A673 (cell line): ENCODE measurements around the gene SLC38A1. TPM values are rescaled to one million over a fixed set of nuclear protein-coding genes. Genes with fewer than 3 reads are reported as not detected.

ENCODE experiments used
- BruUV-seq: library from RNA; stranded (reverse); fragments of 400-500 nt; replicated peaks from 2 replicates; lab custom pipeline; 2021; lab: Mats Ljungman, UMichigan
- CTCF ChIA-PET: fragments of 300-600 bp; sonication (Branson Sonifier 250); formaldehyde crosslinking; loops from one replicate; lab custom pipeline; 2022; ENCODE audit warnings: antibody characterized with exemption; lab: Charles Lee
- POLR2A ChIA-PET: fragments of 300-600 bp; sonication (Branson Sonifier 250); formaldehyde crosslinking; loops from one replicate; lab custom pipeline; 2022; ENCODE audit warnings: antibody characterized with exemption; ENCODE audit not compliant: low non-redundant PET; lab: Charles Lee
- DNase-seq: peaks from one replicate; pipeline ENCODE4 v3.0.0-alpha.2; 2015; ENCODE audit warnings: low spot score
- H3K27ac ChIP-seq: fragments of 200-600 bp; sonication (generic); 2 replicates; pipeline ENCODE4 v1.5.1; 2016; ENCODE audit warnings: mixed run types, low read depth, mild to moderate bottlenecking, mixed read lengths, antibody characterized with exemption, low read length; ENCODE audit not compliant: poor library complexity, severe bottlenecking
- H3K27me3 ChIP-seq: fragments of 200-600 bp; sonication (generic); replicated peaks from 2 replicates; pipeline ENCODE4 v1.6.1; 2017; ENCODE audit warnings: mixed run types, low read depth, mild to moderate bottlenecking, mixed read lengths, antibody characterized with exemption, low read length; ENCODE audit not compliant: insufficient read depth, poor library complexity
- H3K36me3 ChIP-seq: fragments of 200-600 bp; sonication (generic); 2 replicates; pipeline ENCODE4 v1.6.1; 2016; ENCODE audit warnings: mixed run types, mild to moderate bottlenecking, mixed read lengths, antibody characterized with exemption, low read length; ENCODE audit not compliant: insufficient read depth, poor library complexity, severe bottlenecking
- H3K4me1 ChIP-seq: fragments of 200-600 bp; sonication (generic); 2 replicates; pipeline ENCODE4 v1.6.1; 2017; ENCODE audit warnings: mixed run types, mild to moderate bottlenecking, mixed read lengths, antibody characterized with exemption, low read length; ENCODE audit not compliant: insufficient read depth, poor library complexity, severe bottlenecking
- H3K4me3 ChIP-seq: fragments of 200-600 bp; sonication (generic); 2 replicates; pipeline ENCODE4 v1.5.1; 2016; ENCODE audit warnings: low read depth, mixed run types, mild to moderate bottlenecking, mixed read lengths, low read length; ENCODE audit not compliant: poor library complexity, severe bottlenecking
- H3K9me3 ChIP-seq: fragments of 200-600 bp; sonication (generic); 2 replicates; pipeline ENCODE4 v1.6.1; 2016; ENCODE audit warnings: mixed run types, low read depth, mild to moderate bottlenecking, mixed read lengths, antibody characterized with exemption, low read length; ENCODE audit not compliant: poor library complexity, severe bottlenecking
- EZH2 ChIP-seq: fragments of 200-600 bp; sonication (generic); IDR thresholded peaks from 2 replicates; pipeline ENCODE4 v1.6.1; 2017; ENCODE audit warnings: borderline replicate concordance, low read depth, mild to moderate bottlenecking, mixed read lengths, antibody characterized with exemption, low read length; ENCODE audit not compliant: poor library complexity, severe bottlenecking
- intact Hi-C: fragments of 100-400 bp; cut with micrococcal nuclease; formaldehyde crosslinking; loops from one replicate; pipeline ENCODE4 v1.10.0; 2022; ENCODE audit not compliant: unreplicated experiment
- total RNA-seq: library from RNA; stranded (reverse); gene quantifications from 2 replicates; pipeline ENCODE4 v1.2.3, GENCODE V29; 2021
- TF ChIP-seq, protein P1 (sequence below): fragments of 300-800, 200-600 bp; sonication (generic); conservative IDR thresholded peaks from 2 replicates; pipeline ENCODE4 v1.5.1; 2017; ENCODE audit warnings: low read depth, mild to moderate bottlenecking, antibody characterized with exemption, low read length, moderate library complexity, mixed read lengths

Gene SLC38A1
- total RNA-seq, 1 experiment from 2014 or later: 78.9 TPM

DNA sequence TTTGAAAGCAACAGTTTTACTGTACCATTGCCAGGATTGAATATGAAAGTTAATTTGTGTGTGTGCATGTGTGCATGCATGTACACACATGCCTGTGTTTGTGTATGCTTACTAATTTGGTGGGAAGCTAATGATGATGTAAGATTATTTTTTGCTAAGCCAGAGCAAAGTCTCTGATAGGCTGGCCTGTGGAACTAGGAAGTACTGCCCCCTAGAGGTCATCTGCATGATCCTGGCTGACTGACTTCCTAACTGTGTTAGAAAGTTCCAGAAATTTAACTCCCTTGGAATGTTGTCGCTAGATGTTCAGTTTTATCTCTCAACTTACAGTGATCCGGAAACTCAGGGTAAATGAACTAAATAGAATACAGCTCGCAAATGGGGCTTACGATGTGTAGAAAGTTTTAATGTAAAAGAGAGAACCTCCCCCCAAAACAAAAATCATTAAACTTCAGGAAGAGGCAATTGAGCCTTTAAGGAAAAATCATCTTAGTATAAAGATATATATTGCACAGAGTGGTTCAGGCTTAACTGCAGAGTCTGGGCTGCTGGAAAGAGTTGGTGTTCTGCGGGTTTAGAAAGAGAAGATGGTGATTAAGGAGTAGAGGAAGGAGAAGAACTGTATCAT, 34.3 kb upstream of the SLC38A1 start:
- H3K27me3 ChIP-seq: no peaks in the 10 kb centered on the region
- no peaks in the 10 kb centered on the region for H3K36me3 ChIP-seq
- TF ChIP-seq EZH2: no peak
- TF ChIP-seq, protein P1, sequence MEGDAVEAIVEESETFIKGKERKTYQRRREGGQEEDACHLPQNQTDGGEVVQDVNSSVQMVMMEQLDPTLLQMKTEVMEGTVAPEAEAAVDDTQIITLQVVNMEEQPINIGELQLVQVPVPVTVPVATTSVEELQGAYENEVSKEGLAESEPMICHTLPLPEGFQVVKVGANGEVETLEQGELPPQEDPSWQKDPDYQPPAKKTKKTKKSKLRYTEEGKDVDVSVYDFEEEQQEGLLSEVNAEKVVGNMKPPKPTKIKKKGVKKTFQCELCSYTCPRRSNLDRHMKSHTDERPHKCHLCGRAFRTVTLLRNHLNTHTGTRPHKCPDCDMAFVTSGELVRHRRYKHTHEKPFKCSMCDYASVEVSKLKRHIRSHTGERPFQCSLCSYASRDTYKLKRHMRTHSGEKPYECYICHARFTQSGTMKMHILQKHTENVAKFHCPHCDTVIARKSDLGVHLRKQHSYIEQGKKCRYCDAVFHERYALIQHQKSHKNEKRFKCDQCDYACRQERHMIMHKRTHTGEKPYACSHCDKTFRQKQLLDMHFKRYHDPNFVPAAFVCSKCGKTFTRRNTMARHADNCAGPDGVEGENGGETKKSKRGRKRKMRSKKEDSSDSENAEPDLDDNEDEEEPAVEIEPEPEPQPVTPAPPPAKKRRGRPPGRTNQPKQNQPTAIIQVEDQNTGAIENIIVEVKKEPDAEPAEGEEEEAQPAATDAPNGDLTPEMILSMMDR: peak; percentile 75
- H3K4me1 ChIP-seq: peaks cover 26% of the 10 kb centered on the region
- no peak overlapping the region for H3K27ac ChIP-seq
- intact Hi-C loops: no loop called here
- peaks cover 8% of the 10 kb centered on the region for H3K9me3 ChIP-seq
- CTCF ChIA-PET: no interaction called here
- POLR2A ChIA-PET: no interaction called here
- peak; percentile 57 for DNase-seq
- no peak overlapping the region for H3K4me3 ChIP-seq
- no TSS peak for BruUV-seq

DNA sequence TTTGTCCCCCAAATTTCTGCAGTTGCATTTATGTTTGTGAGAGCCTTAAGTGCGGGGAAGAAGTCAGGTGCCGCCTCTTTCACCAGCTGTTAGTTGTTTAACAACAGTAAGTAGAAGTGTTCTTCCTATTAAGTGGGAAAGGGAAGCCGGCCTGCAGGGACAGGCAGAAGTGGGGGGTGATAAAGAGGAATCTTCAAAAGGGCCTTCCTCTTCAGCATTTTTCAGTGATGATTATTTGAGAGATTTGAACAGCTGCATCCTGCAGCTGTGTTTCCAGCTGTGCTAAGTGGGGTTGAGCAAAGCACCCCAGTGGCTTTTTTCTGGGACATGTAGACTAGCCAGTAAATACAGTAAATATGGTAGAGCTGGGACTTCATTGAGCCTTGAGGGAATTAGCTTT, 32.1 kb upstream of the SLC38A1 start:
- DNase-seq: peak; percentile 93
- TF ChIP-seq, protein P1: no peak
- TF ChIP-seq EZH2: no peak
- ChIA-PET POLR2A (interaction anchor here (0.6 to 0.7 kb wide), 2 partner anchors 55 to 1710 kb away, joined by 3 to 10 read pairs; no protein-coding TSS in a partner anchor), CTCF (no interaction called here)
- BruUV-seq: no TSS peak
- Histone ChIP-seq H3K9me3 (peaks cover 5% of the 10 kb centered on the region), H3K27me3 (no peaks in the 10 kb centered on the region), H3K27ac (peak overlapping the region; percentile 44), H3K36me3 (no peaks in the 10 kb centered on the region), H3K4me1 (peaks cover 26% of the 10 kb centered on the region), H3K4me3 (no peak overlapping the region)
- intact Hi-C loops: no loop called here

DNA sequence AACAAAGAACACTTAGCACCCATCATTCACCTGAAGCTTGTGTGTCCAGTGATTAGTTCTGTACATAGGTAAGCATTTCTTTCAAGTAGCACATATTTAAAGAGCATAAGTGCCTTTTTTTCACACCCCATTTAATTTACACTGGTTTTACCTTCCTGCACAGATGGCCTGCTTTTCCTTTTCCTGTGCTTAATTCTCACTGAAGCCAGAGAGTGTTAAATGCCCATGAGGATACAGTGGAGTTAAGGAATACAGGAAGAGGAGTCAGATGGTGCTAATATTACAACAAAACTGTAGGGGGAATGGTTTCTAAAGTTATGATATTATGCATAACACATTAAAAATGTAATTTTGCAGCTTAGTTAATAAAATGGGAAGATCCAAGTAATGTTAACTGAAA, 31.0 kb upstream of the SLC38A1 start:
- Histone ChIP-seq H3K9me3 (no peaks in the 10 kb centered on the region), H3K27me3 (no peaks in the 10 kb centered on the region), H3K4me3 (no peak overlapping the region), H3K27ac (no peak overlapping the region), H3K4me1 (peaks cover 26% of the 10 kb centered on the region), H3K36me3 (no peaks in the 10 kb centered on the region)
- peak; percentile 49 for DNase-seq
- ChIA-PET CTCF (interaction anchor here (1.0 to 1.2 kb wide), 3 partner anchors 31 to 362 kb away, joined by 3 to 4 read pairs (median 3); partner anchors contain the start of gene SLC38A1), POLR2A (no interaction called here)
- no TSS peak for BruUV-seq
- TF ChIP-seq, protein P1: no peak
- no peak for TF ChIP-seq EZH2
- intact Hi-C loops: no loop called here
